Sigmoid colon (tissue), 3 donors: ENCODE results near the gene GAREM2.

Source experiments
- CTCF ChIP-seq, 4 experiments: fragments of 450-650 bp in 3 of 4; fragments of 200-600 bp in 1 of 4; IDR thresholded peaks; one replicate each; pipeline ENCODE4 v1.5.1; 2016 to 2019; ENCODE audit warnings: antibody characterized with exemption in 4 of 4, mild to moderate bottlenecking in 3 of 4, moderate library complexity in 2 of 4
- POLR2A ChIP-seq, 2 donors: fragments of 450-650 bp; IDR thresholded peaks; one replicate each; pipeline ENCODE4 v1.6.1; 2016; ENCODE audit warnings: antibody characterized with exemption in 2 of 2, mild to moderate bottlenecking in 2 of 2, moderate library complexity in 2 of 2

GRCh38 chr2:26197516-26197915, 24.6 kb downstream of the GAREM2 start:
- TF ChIP-seq CTCF (IDR thresholded peaks at IDR 0.05) (no peak), POLR2A (IDR thresholded peaks at IDR 0.05) (no peak)
